Aorta (tissue), 5 donors: ENCODE data around the gene CST11. TPM values are rescaled to one million over a fixed set of nuclear protein-coding genes. Genes with fewer than 3 reads are reported as not detected.

Experiments used
- ATAC-seq: fragments of 200-7000 bp; cut with Tn5 transposase; one replicate; pipeline ENCODE4 v1.9.1; 2022; ENCODE audit warnings: moderate library complexity; ENCODE audit not compliant: low FRiP score
- DNase-seq, 2 donors: peaks; one replicate each; pipeline ENCODE4 v3.0.0-alpha.2; 2020
- H3K27ac ChIP-seq, 2 donors: one replicate each; pipeline ENCODE4 v1.5.1; 2013; ENCODE audit warnings: low read length in 2 of 2, mild to moderate bottlenecking in 2 of 2, moderate library complexity in 2 of 2, control low read depth in 1 of 2, inconsistent platforms in 1 of 2, low read depth in 1 of 2
- H3K27me3 ChIP-seq, 2 donors: one replicate each; pipeline ENCODE4 v1.6.1; 2013; ENCODE audit warnings: control low read depth in 1 of 2, low read length in 1 of 2, mild to moderate bottlenecking in 1 of 2, moderate library complexity in 1 of 2; ENCODE audit not compliant: insufficient read depth in 2 of 2, control insufficient read depth in 1 of 2
- H3K36me3 ChIP-seq, 2 donors: one replicate each; pipeline ENCODE4 v1.6.1; 2013; ENCODE audit warnings: control low read depth in 1 of 2, low read length in 1 of 2, mild to moderate bottlenecking in 1 of 2; ENCODE audit not compliant: insufficient read depth in 2 of 2, control insufficient read depth in 1 of 2
- H3K4me1 ChIP-seq, 2 donors: one replicate each; pipeline ENCODE4 v1.6.1; 2013; ENCODE audit warnings: low read length in 2 of 2, control low read depth in 1 of 2, mild to moderate bottlenecking in 1 of 2, moderate library complexity in 1 of 2; ENCODE audit not compliant: insufficient read depth in 2 of 2, control insufficient read depth in 1 of 2
- H3K4me3 ChIP-seq, 2 donors: one replicate each; pipeline ENCODE4 v1.5.1; 2013; ENCODE audit warnings: low read length in 2 of 2, control low read depth in 1 of 2, mild to moderate bottlenecking in 1 of 2
- H3K9me3 ChIP-seq: one replicate; pipeline ENCODE4 v1.6.1; 2013; ENCODE audit warnings: mild to moderate bottlenecking, low read length; ENCODE audit not compliant: control insufficient read depth
- WGBS, 2 donors: extraction: QIAGEN DNeasy Blood & Tissue Kit; methylation state at CpG; one replicate each; pipeline ENCODE4 v1.1.7; 2013; 5-methylcytosine and 5-hydroxymethylcytosine counted together
- intact Hi-C, 2 donors: fragments of 100-400 bp; cut with DNase I; formaldehyde crosslinking; loops; one replicate each; pipeline versions ENCODE4 v1.14.2 to v1.15.0; 2022
- long read RNA-seq, 2 donors: library from polyadenylated mRNA; unstranded; transcript quantifications; one replicate each; pipeline ENCODE4 v2.0.0, GENCODE V29; 2020 to 2021
- polyA plus RNA-seq, 2 donors: library from polyadenylated mRNA; stranded (reverse); fragments of 200-250 nt; gene quantifications; one replicate each; pipeline ENCODE4 v1.2.3, GENCODE V29; 2013
- total RNA-seq, 2 donors: library from RNA; stranded (reverse); fragmentation: NEBNext Ultra II Directional; extraction: Animal tissue kit (Norgen Biotek cat#: 25700); gene quantifications; one replicate each; pipeline ENCODE4 v1.2.1, GENCODE V29; 2021
- donor health status: healthy with polysubstance abuse.
- donor health status: Bipolar disorder and iron deficiency.
- donor health status: DM: no; HTN: no; CAD: no.
- donor health status: DM: no; HTN: no; CAD: no.
- donor health status: DM: yes; HTN: yes; CAD: no.

CST11 gene
- total RNA-seq (not detected), polyA plus RNA-seq (not detected)
- long read RNA-seq, donor 1, result 0 reads
- long read RNA-seq, donor 2, result 0 reads

- ATAC-seq (no peak), DNase-seq (no peak)
- H3K9me3 ChIP-seq, result peaks cover 2% of the 10 kb centered on the region
- whole genome bisulfite sequencing, 2 donors, result 45 to 61% methylated on average over 4 of the region's 4 CpGs
- intact Hi-C loops, result no loop called here
- no peaks in the 10 kb centered on the region for H3K4me1 ChIP-seq
- H3K4me3 ChIP-seq, result no peak within 1 kb of the TSS
- H3K27ac ChIP-seq, result no peak within 1 kb of the TSS
- H3K27me3 ChIP-seq, result no peaks in the 10 kb centered on the region
- no peaks in the 10 kb centered on the region for H3K36me3 ChIP-seq
Measured at GRCh38 chr20:23452776-23453175, at the start of gene CST11. CST11 (minus strand) TSS chr20:23452876; CDS start chr20:23452811, 65 bp downstream.

GRCh38 chr20:23501926-23502325 lies 49.2 kb upstream of the CST11 start:
- intact Hi-C loops, result no loop called here
- no peaks in the 10 kb centered on the region for H3K4me1 ChIP-seq
- H3K9me3 ChIP-seq, result no peaks in the 10 kb centered on the region
- ATAC-seq, result no peak
- WGBS, 2 donors, result 88 to 90% methylated on average over 4 of the region's 4 CpGs
- no peak overlapping the region for H3K4me3 ChIP-seq
- no peak for DNase-seq
- H3K36me3 ChIP-seq, result no peaks in the 10 kb centered on the region
- H3K27ac ChIP-seq, result no peak overlapping the region
- no peaks in the 10 kb centered on the region for H3K27me3 ChIP-seq

- H3K27ac ChIP-seq, result no peak overlapping the region
- no peak for DNase-seq
- ATAC-seq, result no peak
- no peaks in the 10 kb centered on the region for H3K9me3 ChIP-seq
- no peak overlapping the region for H3K4me3 ChIP-seq
- no peaks in the 10 kb centered on the region for H3K36me3 ChIP-seq
- no peaks in the 10 kb centered on the region for H3K4me1 ChIP-seq
- no peaks in the 10 kb centered on the region for H3K27me3 ChIP-seq
- intact Hi-C loops, result no loop called here
- 71 to 77% methylated on average over 1 of the region's 1 CpG for WGBS, 2 donors
Measured at GRCh38 chr20:23497536-23497935, 44.9 kb upstream of the CST11 start.

- Histone ChIP-seq H3K4me1 (no peaks in the 10 kb centered on the region), H3K27ac (no peak overlapping the region), H3K27me3 (no peaks in the 10 kb centered on the region), H3K9me3 (peaks cover 3% of the 10 kb centered on the region), H3K4me3 (no peak overlapping the region), H3K36me3 (no peaks in the 10 kb centered on the region)
- 71 to 78% methylated on average over 3 of the region's 3 CpGs for WGBS, 2 donors
- DNase-seq, result no peak
- no peak for ATAC-seq
- intact Hi-C loops, result no loop called here
Measured at GRCh38 chr20:23493172-23493772, 40.6 kb upstream of the CST11 start.

- Histone ChIP-seq H3K27ac (no peak overlapping the region), H3K36me3 (no peaks in the 10 kb centered on the region), H3K9me3 (peaks cover 3% of the 10 kb centered on the region), H3K27me3 (no peaks in the 10 kb centered on the region), H3K4me3 (no peak overlapping the region), H3K4me1 (no peaks in the 10 kb centered on the region)
- ATAC-seq (no peak), DNase-seq (no peak)
- intact Hi-C loops, result no loop called here
Measured at GRCh38 chr20:23492292-23492691, 39.6 kb upstream of the CST11 start.

GRCh38 chr20:23490817-23491216 lies 38.1 kb upstream of the CST11 start, which contains the start of gene CST8:
CST8 (plus strand) TSS chr20:23491117; CDS start chr20:23491668, 551 bp downstream.
- intact Hi-C loops, result no loop called here

GRCh38 chr20:23488996-23489395 lies 36.3 kb upstream of the CST11 start:
- no peak for DNase-seq
- no peaks in the 10 kb centered on the region for H3K4me1 ChIP-seq
- no peaks in the 10 kb centered on the region for H3K27me3 ChIP-seq
- H3K4me3 ChIP-seq, result no peak overlapping the region
- no peaks in the 10 kb centered on the region for H3K36me3 ChIP-seq
- 75 to 78% methylated on average over 3 of the region's 3 CpGs for WGBS, 2 donors
- no peak for ATAC-seq
- intact Hi-C loops, result no loop called here
- H3K27ac ChIP-seq, result no peak overlapping the region
- H3K9me3 ChIP-seq, result peaks cover 3% of the 10 kb centered on the region

More at GRCh38 chr20:23490817-23491216, 38.1 kb upstream of the CST11 start, which contains the start of gene CST8:
- DNase-seq, result no peak
- no peak within 1 kb of the TSS for H3K4me3 ChIP-seq
- H3K4me1 ChIP-seq, result no peaks in the 10 kb centered on the region
- no peaks in the 10 kb centered on the region for H3K36me3 ChIP-seq
- 82 to 91% methylated on average over 5 of the region's 5 CpGs for WGBS, 2 donors
- no peaks in the 10 kb centered on the region for H3K27me3 ChIP-seq
- peaks cover 3% of the 10 kb centered on the region for H3K9me3 ChIP-seq
- H3K27ac ChIP-seq, result no peak within 1 kb of the TSS
- ATAC-seq, result no peak

GRCh38 chr20:23488470-23488869 lies 35.8 kb upstream of the CST11 start:
- 78 to 86% methylated on average over 2 of the region's 2 CpGs for WGBS, 2 donors
- Histone ChIP-seq H3K4me3 (no peak overlapping the region), H3K36me3 (no peaks in the 10 kb centered on the region), H3K27me3 (no peaks in the 10 kb centered on the region), H3K27ac (no peak overlapping the region), H3K4me1 (no peaks in the 10 kb centered on the region), H3K9me3 (peaks cover 3% of the 10 kb centered on the region)
- intact Hi-C loops, result no loop called here
- no peak for ATAC-seq
- no peak for DNase-seq

GRCh38 chr20:23484081-23484480 lies 31.4 kb upstream of the CST11 start:
- WGBS, 2 donors, result 52% methylated on average over 4 of the region's 4 CpGs
- peaks cover 3% of the 10 kb centered on the region for H3K9me3 ChIP-seq

More at GRCh38 chr20:23484081-23484480, 31.4 kb upstream of the CST11 start:
- Histone ChIP-seq H3K4me1 (no peaks in the 10 kb centered on the region), H3K27me3 (no peaks in the 10 kb centered on the region), H3K27ac (no peak overlapping the region), H3K4me3 (no peak overlapping the region), H3K36me3 (no peaks in the 10 kb centered on the region)
- intact Hi-C loops, result no loop called here
- no peak for ATAC-seq
- no peak for DNase-seq
